Stomach (tissue), 9 donors: ENCODE data around the gene TMEM106B. TPM values are rescaled to one million over a fixed set of nuclear protein-coding genes. Genes with fewer than 3 reads are reported as not detected.

Experiments used
- DNase-seq, 2 donors: peaks; one replicate each; pipeline versions ENCODE4 v3.0.0 to v3.0.0-alpha.2; 2013 to 2019
- H3K27ac ChIP-seq, 5 donors: fragments of 200-600 bp in 4 of 5; sonication (generic) in 4 of 5; one replicate each; pipeline ENCODE4 v1.5.1; 2013 to 2019; ENCODE audit warnings: mild to moderate bottlenecking in 1 of 5, moderate library complexity in 1 of 5
- H3K27me3 ChIP-seq, 3 donors: fragments of 200-600 bp; sonication (generic); one replicate each; pipeline ENCODE4 v1.5.1; 2017 to 2019; ENCODE audit warnings: mixed run types in 1 of 3
- H3K36me3 ChIP-seq, 4 donors: fragments of 200-600 bp; sonication (generic); 1 replicate in 3 of 4; 2 replicates in 1 of 4; pipeline ENCODE4 v1.5.1; 2016 to 2019
- H3K4me1 ChIP-seq, 4 donors: fragments of 200-600 bp; sonication (generic); one replicate each; pipeline ENCODE4 v1.5.1; 2016 to 2019
- H3K4me3 ChIP-seq, 4 donors: fragments of 200-600 bp; sonication (generic) in 3 of 4; one replicate each; pipeline ENCODE4 v1.5.1; 2016 to 2019; ENCODE audit warnings: mild to moderate bottlenecking in 1 of 4
- H3K9me3 ChIP-seq, 4 donors: fragments of 200-600 bp; sonication (generic); one replicate each; pipeline ENCODE4 v1.5.1; 2016 to 2019
- EP300 ChIP-seq: sonication (generic); formaldehyde crosslinking; IDR thresholded peaks from one replicate; pipeline ENCODE4 v1.6.1; 2017; ENCODE audit warnings: antibody characterized with exemption
- POLR2A ChIP-seq, 4 donors: fragments of 450-650 bp; IDR thresholded peaks; one replicate each; pipeline ENCODE4 v1.6.1; 2016; ENCODE audit warnings: antibody characterized with exemption in 4 of 4, control low read depth in 2 of 4, mild to moderate bottlenecking in 1 of 4, moderate library complexity in 1 of 4
- POLR2AphosphoS5 ChIP-seq, 3 donors: sonication (generic); formaldehyde crosslinking; IDR thresholded peaks; one replicate each; pipeline ENCODE4 v1.6.1; 2016; ENCODE audit warnings: antibody characterized with exemption in 3 of 3
- WGBS, 5 donors: extraction: QIAGEN DNeasy Blood & Tissue Kit in 3 of 5; methylation state at CpG; one replicate each; pipeline versions ENCODE4 v1.1.5 to v1.1.7; 2013 to 2018; 5-methylcytosine and 5-hydroxymethylcytosine counted together
- intact Hi-C: fragments of 100-400 bp; cut with DNase I; formaldehyde crosslinking; loops from one replicate; pipeline ENCODE4 v1.15.1; 2023; ENCODE audit warnings: low total_unique reads
- polyA plus RNA-seq, 3 donors: library from polyadenylated mRNA; stranded (reverse); fragments of 200-250 nt; gene quantifications; one replicate each; pipeline ENCODE4 v1.2.3, GENCODE V29; 2013
- total RNA-seq, 5 donors: library from RNA; depleted of rRNA; stranded (reverse); fragments of >200 nt; gene quantifications; one replicate each; pipeline versions ENCODE4 v1.1.0 to v1.2.3, GENCODE V29; 2014 to 2016
- TF ChIP-seq, protein P1 (sequence below), 7 experiments: fragments of 450-650 bp in 4 of 7; fragments of 200-600 bp in 3 of 7; sonication (generic) in 3 of 7; IDR thresholded peaks; one replicate each; pipeline ENCODE4 v1.5.1; 2016 to 2019; ENCODE audit warnings: antibody characterized with exemption in 7 of 7, control low read depth in 2 of 7, mild to moderate bottlenecking in 1 of 7
- donor health status: healthy with polysubstance abuse.
- donor health status: Bipolar disorder and iron deficiency.
- donor health status: healthy.

Gene TMEM106B
- total and polyA plus RNA-seq, 8 donors: 5.0 to 85.5 (median 18.4) TPM

DNA sequence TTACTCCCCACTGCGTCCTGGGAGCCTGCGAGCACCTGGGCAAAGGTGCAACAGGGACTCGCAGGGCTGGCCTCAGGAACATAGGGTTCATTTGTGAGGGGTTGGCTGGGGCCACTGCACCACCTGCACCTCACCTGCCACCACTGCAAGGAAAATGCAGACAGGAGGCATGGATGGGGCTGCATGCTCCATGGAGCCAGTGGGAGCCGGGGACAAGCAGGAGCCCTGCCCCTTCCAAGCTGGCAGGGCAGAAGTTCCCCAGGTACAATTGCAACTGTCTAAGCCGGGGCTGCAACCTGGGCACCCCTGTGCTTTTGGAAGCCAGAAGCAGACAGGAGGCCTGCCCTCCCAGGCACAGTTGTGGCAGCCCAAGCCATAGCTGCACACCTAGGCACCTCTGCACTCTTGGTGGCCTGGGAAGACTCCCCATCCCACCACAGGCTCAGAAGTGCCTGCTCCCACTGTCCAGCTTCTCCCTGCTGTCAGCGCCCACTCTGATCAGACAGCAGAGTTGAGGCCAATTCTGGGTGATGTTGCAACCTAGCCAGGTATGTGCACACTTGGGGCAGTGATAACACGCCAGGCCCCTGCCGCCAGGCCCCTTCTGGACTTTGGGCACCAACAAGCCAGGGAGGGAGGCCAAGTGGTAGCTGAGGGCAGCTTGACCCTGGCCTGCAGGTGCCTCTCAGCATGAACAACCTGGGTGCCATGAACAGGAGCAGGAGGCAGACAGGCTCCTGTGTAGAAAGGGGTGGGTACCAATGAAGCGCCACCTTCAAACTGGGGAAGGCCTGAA, 58.2 kb downstream of the TMEM106B start:
- Histone ChIP-seq H3K9me3 (no peaks in the 10 kb centered on the region), H3K4me3 (no peak overlapping the region), H3K27ac (no peak overlapping the region), H3K4me1 (no peaks in the 10 kb centered on the region), H3K36me3 (no peaks in the 10 kb centered on the region), H3K27me3 (no peaks in the 10 kb centered on the region)
- no peak for DNase-seq
- WGBS, 5 donors: 89 to 94% (median 94%) methylated on average over 4 to 9 of the region's 9 CpGs
- TF ChIP-seq EP300 (no peak), POLR2A (IDR thresholded peaks at IDR 0.05) (no peak), POLR2AphosphoS5 (IDR thresholded peaks at IDR 0.05) (no peak)
- TF ChIP-seq, protein P1, sequence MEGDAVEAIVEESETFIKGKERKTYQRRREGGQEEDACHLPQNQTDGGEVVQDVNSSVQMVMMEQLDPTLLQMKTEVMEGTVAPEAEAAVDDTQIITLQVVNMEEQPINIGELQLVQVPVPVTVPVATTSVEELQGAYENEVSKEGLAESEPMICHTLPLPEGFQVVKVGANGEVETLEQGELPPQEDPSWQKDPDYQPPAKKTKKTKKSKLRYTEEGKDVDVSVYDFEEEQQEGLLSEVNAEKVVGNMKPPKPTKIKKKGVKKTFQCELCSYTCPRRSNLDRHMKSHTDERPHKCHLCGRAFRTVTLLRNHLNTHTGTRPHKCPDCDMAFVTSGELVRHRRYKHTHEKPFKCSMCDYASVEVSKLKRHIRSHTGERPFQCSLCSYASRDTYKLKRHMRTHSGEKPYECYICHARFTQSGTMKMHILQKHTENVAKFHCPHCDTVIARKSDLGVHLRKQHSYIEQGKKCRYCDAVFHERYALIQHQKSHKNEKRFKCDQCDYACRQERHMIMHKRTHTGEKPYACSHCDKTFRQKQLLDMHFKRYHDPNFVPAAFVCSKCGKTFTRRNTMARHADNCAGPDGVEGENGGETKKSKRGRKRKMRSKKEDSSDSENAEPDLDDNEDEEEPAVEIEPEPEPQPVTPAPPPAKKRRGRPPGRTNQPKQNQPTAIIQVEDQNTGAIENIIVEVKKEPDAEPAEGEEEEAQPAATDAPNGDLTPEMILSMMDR (IDR thresholded peaks at IDR 0.05): no peak
- intact Hi-C loops: no loop called here

DNA sequence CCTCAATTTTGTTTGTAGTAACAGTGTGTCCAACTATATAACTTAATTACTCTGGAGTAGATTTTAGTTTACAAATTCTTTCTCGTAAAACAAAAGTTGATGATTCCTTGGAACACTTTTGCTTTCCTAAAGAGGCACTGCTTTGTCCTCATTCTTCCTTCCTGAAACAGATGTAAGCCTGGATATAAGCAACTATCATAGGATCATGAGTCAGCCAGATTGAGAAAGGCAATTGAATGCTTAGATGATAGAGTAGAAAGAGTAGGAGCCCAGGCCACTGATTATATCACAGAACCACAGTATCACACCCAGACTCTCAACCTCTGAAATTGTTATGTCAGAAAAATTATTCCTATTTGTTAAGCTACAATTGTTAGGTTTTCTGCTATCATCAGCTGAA, 69.9 kb downstream of the TMEM106B start:
- DNase-seq: no peak
- Histone ChIP-seq H3K4me3 (no peak overlapping the region), H3K4me1 (no peaks in the 10 kb centered on the region), H3K9me3 (peaks cover 0 to 14% (median 1%) of the 10 kb centered on the region in 4 donors), H3K27ac (no peak overlapping the region), H3K36me3 (no peaks in the 10 kb centered on the region), H3K27me3 (no peaks in the 10 kb centered on the region)
- TF ChIP-seq EP300: no peak
- TF ChIP-seq POLR2A (IDR thresholded peaks at IDR 0.05): no peak
- TF ChIP-seq, protein P1 (IDR thresholded peaks at IDR 0.05): no peak
- no peak for TF ChIP-seq POLR2AphosphoS5 (IDR thresholded peaks at IDR 0.05)
- 54 to 77% (median 69%) methylated on average over 1 of the region's 1 CpG for WGBS, 5 donors
- intact Hi-C loops: no loop called here

DNA sequence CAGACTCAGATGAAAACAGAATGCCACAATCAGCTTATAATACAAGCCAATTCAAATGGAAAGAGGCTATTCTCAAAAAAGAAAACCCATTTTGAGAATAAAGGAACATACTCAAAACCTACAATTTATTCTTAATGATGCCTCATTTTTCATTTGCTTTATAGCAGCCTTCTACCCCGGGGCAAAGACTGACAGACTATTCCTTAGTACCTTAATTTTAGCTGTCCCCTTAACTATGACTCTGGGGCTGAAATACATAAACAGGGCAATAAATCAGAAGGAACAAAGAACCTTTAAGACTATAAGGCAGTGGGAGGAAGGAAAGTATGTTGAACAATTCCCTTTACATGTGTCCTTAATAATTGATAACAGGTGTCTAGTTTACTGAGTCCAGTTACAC, 76.8 kb downstream of the TMEM106B start:
- WGBS, 5 donors: 39 to 74% (median 57%) methylated on average over 1 of the region's 1 CpG
- TF ChIP-seq EP300: no peak
- no peak for TF ChIP-seq POLR2A (IDR thresholded peaks at IDR 0.05)
- TF ChIP-seq, protein P1 (IDR thresholded peaks at IDR 0.05): no peak
- no peak for TF ChIP-seq POLR2AphosphoS5 (IDR thresholded peaks at IDR 0.05)
- intact Hi-C loops: no loop called here

DNA sequence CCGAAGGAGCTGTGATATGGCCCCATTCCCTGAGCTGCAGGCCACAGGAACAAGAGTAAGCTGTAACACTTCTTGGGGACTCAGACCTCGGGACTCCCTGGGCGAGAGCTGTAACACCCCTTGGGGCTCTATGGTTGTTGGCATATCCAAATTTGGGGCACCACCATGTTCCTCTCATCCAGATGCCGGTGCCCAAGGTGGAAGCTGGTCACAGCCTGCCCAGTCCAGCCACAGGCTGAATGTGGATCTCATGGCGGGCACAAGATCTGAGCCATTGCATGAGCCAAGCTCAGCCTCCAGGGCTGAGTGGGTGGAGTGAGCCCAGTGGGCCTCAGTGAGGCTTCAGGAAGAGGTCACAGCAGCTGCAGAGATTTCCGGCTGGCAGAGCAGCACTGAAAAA, 78.9 kb downstream of the TMEM106B start:
- no peaks in the 10 kb centered on the region for H3K4me1 ChIP-seq
- intact Hi-C loops: no loop called here

More for the DNA sequence above, 76.8 kb downstream of the TMEM106B start:
- Histone ChIP-seq H3K36me3 (no peaks in the 10 kb centered on the region), H3K9me3 (peaks cover 4 to 33% (median 20%) of the 10 kb centered on the region in 4 donors), H3K27ac (no peak overlapping the region), H3K4me3 (no peak overlapping the region), H3K4me1 (no peaks in the 10 kb centered on the region), H3K27me3 (no peaks in the 10 kb centered on the region)
- no peak for DNase-seq

More for the DNA sequence above, 78.9 kb downstream of the TMEM106B start:
- Histone ChIP-seq H3K4me3 (no peak overlapping the region), H3K9me3 (peaks cover 4 to 36% (median 20%) of the 10 kb centered on the region in 4 donors), H3K27ac (no peak overlapping the region), H3K36me3 (no peaks in the 10 kb centered on the region), H3K27me3 (no peaks in the 10 kb centered on the region)
- 74 to 89% (median 77%) methylated on average over 5 to 6 of the region's 6 CpGs for WGBS, 5 donors
- no peak for DNase-seq
- TF ChIP-seq EP300 (no peak), POLR2A (IDR thresholded peaks at IDR 0.05) (no peak), POLR2AphosphoS5 (IDR thresholded peaks at IDR 0.05) (no peak)
- TF ChIP-seq, protein P1 (IDR thresholded peaks at IDR 0.05): no peak
